CD4-positive, alpha-beta T cell treated with Interferon alpha-2 for 1 hour (primary cell): ENCODE measurements around the gene PFKFB3.
"Not testable (repeated sequence)": the region's sequence is repeated elsewhere in the genome, so short reads cannot be mapped to it uniquely, and the experiment has no call there.

Source experiments
- DNase-seq, 2 donors: peaks; one replicate each; pipeline ENCODE4 v3.0.0-alpha.2; 2020 to 2022

The PFKFB3 gene

GRCh38 chr10:6202684-6203330 is at the start of gene PFKFB3:
PFKFB3 (plus strand) TSS chr10:6202932; CDS start chr10:6203261, 329 bp downstream.
- DNase-seq = peak; percentile 89 to 90

GRCh38 chr10:6153845-6154244 is 48.9 kb upstream of the PFKFB3 start:
- DNase-seq = no peak

- no peak for DNase-seq
Observed at GRCh38 chr10:6154566-6154965, 48.2 kb upstream of the PFKFB3 start.

- DNase-seq = no peak
Observed at GRCh38 chr10:6158276-6158675, 44.5 kb upstream of the PFKFB3 start.

- DNase-seq = no peak
Observed at GRCh38 chr10:6161921-6162320, 40.8 kb upstream of the PFKFB3 start.

GRCh38 chr10:6162589-6163356 is 40.0 kb upstream of the PFKFB3 start:
- DNase-seq = no peak

- peak; percentile 91 to 94 for DNase-seq
Observed at GRCh38 chr10:6163364-6164270, 39.1 kb upstream of the PFKFB3 start.

- DNase-seq = no peak
Observed at GRCh38 chr10:6164271-6165095, 38.2 kb upstream of the PFKFB3 start.

GRCh38 chr10:6165221-6165725 is 37.5 kb upstream of the PFKFB3 start:
- no peak for DNase-seq

GRCh38 chr10:6165933-6166332 is 36.8 kb upstream of the PFKFB3 start:
- not testable (repeated sequence) for DNase-seq

- DNase-seq = no peak
Observed at GRCh38 chr10:6167456-6167855, 35.3 kb upstream of the PFKFB3 start.

GRCh38 chr10:6168084-6168483 is 34.6 kb upstream of the PFKFB3 start:
- no peak for DNase-seq

GRCh38 chr10:6170638-6171037 is 32.1 kb upstream of the PFKFB3 start:
- no peak for DNase-seq

GRCh38 chr10:6171881-6172695 is 30.6 kb upstream of the PFKFB3 start:
- DNase-seq = peak; percentile 23 to 76

GRCh38 chr10:6173203-6173602 is 29.5 kb upstream of the PFKFB3 start:
- DNase-seq = peak; percentile 49 to 70

GRCh38 chr10:6174201-6174874 is 28.4 kb upstream of the PFKFB3 start:
- no peak for DNase-seq

GRCh38 chr10:6175329-6176055 is 27.2 kb upstream of the PFKFB3 start:
- DNase-seq = no peak

- DNase-seq = no peak
Observed at GRCh38 chr10:6176691-6177231, 26.0 kb upstream of the PFKFB3 start.

- no peak for DNase-seq
Observed at GRCh38 chr10:6177880-6178281, 24.9 kb upstream of the PFKFB3 start.

- DNase-seq = no peak
Observed at GRCh38 chr10:6178581-6178980, 24.2 kb upstream of the PFKFB3 start.
